ENCODE data around the gene SKA2.

DNA sequence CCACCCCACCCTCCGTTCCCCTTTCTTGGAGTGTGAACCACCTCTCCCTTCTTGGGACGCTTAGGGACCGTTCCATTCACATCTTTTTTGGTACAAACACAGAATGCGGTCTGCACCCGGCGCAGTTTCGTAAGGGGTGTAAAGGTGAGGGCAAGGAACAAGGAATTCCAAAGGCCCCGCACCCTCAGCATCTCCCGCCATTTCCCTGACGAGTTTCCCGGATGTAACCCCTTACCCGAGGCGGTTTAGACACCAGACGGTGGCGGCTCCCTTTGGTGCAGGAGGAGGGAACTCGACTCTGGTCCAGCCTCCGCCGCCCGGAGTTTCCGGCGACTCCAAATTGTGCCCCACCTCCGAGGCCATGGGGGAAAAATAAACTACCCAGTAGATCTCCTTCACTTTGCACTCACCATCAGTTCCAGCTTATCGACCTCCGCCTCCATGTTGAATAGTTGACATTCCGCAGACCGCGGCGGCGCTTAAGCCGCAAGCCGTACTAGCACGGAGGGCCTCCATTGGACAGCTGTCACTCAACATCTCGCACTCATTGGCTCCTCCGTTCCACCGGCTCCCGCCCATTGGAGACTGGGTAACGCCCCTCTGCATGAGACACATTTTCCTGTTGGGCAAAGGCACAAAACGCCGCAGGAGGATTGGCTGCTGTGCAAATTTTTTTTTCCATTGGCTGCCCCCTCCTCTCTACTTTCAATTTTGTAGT lies at the start of gene SKA2:
- no peak for TF ChIP-seq EZH2 (IDR thresholded peaks at IDR 0.05)
- TF ChIP-seq POLR2AphosphoS5 (IDR thresholded peaks at IDR 0.05; ENCODE audit: borderline replicate concordance, low read depth, low read length), result peak; percentile 64

All from SK-N-MC (cell line).